IMR-90 (cell line): ENCODE results near the gene ALDH5A1. TPM values are rescaled to one million over a fixed set of nuclear protein-coding genes. Genes with fewer than 3 reads are reported as not detected.

Source experiments
- ATAC-seq: fragments of 200-7000 bp; cut with Tn5 transposase; 2 replicates; pipeline ENCODE4 v1.9.1; 2020; ENCODE audit warnings: low read depth, mild to moderate bottlenecking, moderate library complexity
- BruUV-seq: library from RNA; stranded (reverse); fragments of 400-500 nt; replicated peaks from 2 replicates; lab custom pipeline; 2021; lab: Mats Ljungman, UMichigan
- CTCF ChIA-PET: fragments of 300-600 bp; formaldehyde crosslinking; extraction: SDS; loops from one replicate; lab custom pipeline; 2021; ENCODE audit warnings: antibody characterized with exemption; lab: Yijun Ruan, JAX
- POLR2A ChIA-PET: fragments of 300-600 bp; sonication (Branson Sonifier 250); formaldehyde crosslinking; loops from one replicate; lab custom pipeline; 2022; ENCODE audit warnings: antibody characterized with exemption; ENCODE audit not compliant: unreplicated experiment; lab: Charles Lee
- DNase-seq: peaks from one replicate; pipeline ENCODE4 v3.0.0; 2013
- H2AFZ ChIP-seq: replicated peaks from 2 replicates; pipeline ENCODE3; 2013; ENCODE audit warnings: low read length, mild to moderate bottlenecking; ENCODE audit not compliant: poor library complexity
- H2AK5ac ChIP-seq: 2 replicates; pipeline ENCODE4 v1.6.1; 2013; ENCODE audit warnings: low read depth, low read length, inconsistent platforms
- H2AK9ac ChIP-seq: replicated peaks from 2 replicates; pipeline ENCODE3; 2013; ENCODE audit warnings: mild to moderate bottlenecking, low read depth, low read length, moderate library complexity; ENCODE audit not compliant: poor library complexity
- H2BK120ac ChIP-seq: 2 replicates; pipeline ENCODE4 v1.6.1; 2013; ENCODE audit warnings: low read depth, low read length, inconsistent platforms
- H2BK15ac ChIP-seq: 3 replicates; pipeline ENCODE4 v1.6.1; 2013; ENCODE audit warnings: low read depth, low read length, inconsistent platforms
- H2BK20ac ChIP-seq: 2 replicates; pipeline ENCODE4 v1.6.1; 2013; ENCODE audit warnings: low read depth, mild to moderate bottlenecking, inconsistent platforms, low read length, moderate library complexity
- H2BK5ac ChIP-seq: 2 replicates; pipeline ENCODE4 v1.6.1; 2013; ENCODE audit warnings: mild to moderate bottlenecking, low read depth, low read length, inconsistent platforms; ENCODE audit not compliant: poor library complexity, severe bottlenecking
- H3K14ac ChIP-seq: replicated peaks from 2 replicates; pipeline ENCODE4 v1.6.1; 2013; ENCODE audit warnings: low read depth, low read length, inconsistent platforms
- H3K18ac ChIP-seq: 2 replicates; pipeline ENCODE4 v1.6.1; 2013; ENCODE audit warnings: low read depth, low read length, control low read depth
- H3K23ac ChIP-seq: 2 replicates; pipeline ENCODE4 v1.6.1; 2013; ENCODE audit warnings: low read depth, low read length, inconsistent platforms
- H3K27ac ChIP-seq: 2 replicates; pipeline ENCODE4 v1.5.1; 2013; ENCODE audit warnings: mild to moderate bottlenecking, control low read depth, low read length; ENCODE audit not compliant: insufficient read depth
- H3K27me3 ChIP-seq: 2 replicates; pipeline ENCODE4 v1.6.1; 2013; ENCODE audit warnings: low read length; ENCODE audit not compliant: control insufficient read depth, insufficient read depth
- H3K36me3 ChIP-seq: 2 replicates; pipeline ENCODE4 v1.6.1; 2013; ENCODE audit warnings: low read length, mixed read lengths; ENCODE audit not compliant: control insufficient read depth, insufficient read depth
- H3K4ac ChIP-seq: 2 replicates; pipeline ENCODE4 v1.6.1; 2013; ENCODE audit warnings: low read depth, low read length, inconsistent platforms
- H3K4me1 ChIP-seq: 2 replicates; pipeline ENCODE4 v1.6.1; 2013; ENCODE audit warnings: low read length, mixed read lengths; ENCODE audit not compliant: control insufficient read depth, insufficient read depth
- H3K4me2 ChIP-seq: 2 replicates; pipeline ENCODE4 v1.6.1; 2013; ENCODE audit warnings: low read depth, mild to moderate bottlenecking, control low read depth, low read length, moderate library complexity
- H3K4me3 ChIP-seq: 2 replicates; pipeline ENCODE4 v1.5.1; 2013; ENCODE audit warnings: low read depth, mild to moderate bottlenecking, control low read depth, low read length, moderate library complexity; ENCODE audit not compliant: insufficient read depth
- H3K56ac ChIP-seq: 2 replicates; pipeline ENCODE4 v1.6.1; 2013; ENCODE audit warnings: low read length, inconsistent platforms; ENCODE audit not compliant: insufficient read depth; ENCODE audit errors: extremely low read depth
- H3K79me1 ChIP-seq, 2 experiments: 2 replicates each; pipeline ENCODE4 v1.6.1; 2013; ENCODE audit warnings: low read length in 2 of 2, inconsistent platforms in 1 of 2, low read depth in 1 of 2
- H3K9ac ChIP-seq: 2 replicates; pipeline ENCODE4 v1.6.1; 2013; ENCODE audit warnings: low read depth, low read length, control low read depth
- H3K9me1 ChIP-seq: 2 replicates; pipeline ENCODE4 v1.6.1; 2013; ENCODE audit warnings: low read length, inconsistent platforms; ENCODE audit not compliant: insufficient read depth
- H3K9me3 ChIP-seq: 2 replicates; pipeline ENCODE4 v1.6.1; 2013; ENCODE audit warnings: low read length; ENCODE audit not compliant: control insufficient read depth, insufficient read depth
- H4K20me1 ChIP-seq: 2 replicates; pipeline ENCODE4 v1.6.1; 2013; ENCODE audit warnings: low read length, inconsistent platforms; ENCODE audit not compliant: insufficient read depth
- H4K5ac ChIP-seq: 2 replicates; pipeline ENCODE4 v1.6.1; 2013; ENCODE audit warnings: mild to moderate bottlenecking, low read depth, low read length, control low read depth
- H4K8ac ChIP-seq, 2 experiments: 2 replicates each; pipeline ENCODE4 v1.6.1; 2013; ENCODE audit warnings: low read depth in 2 of 2, low read length in 2 of 2, control low read depth in 1 of 2, inconsistent platforms in 1 of 2
- H4K91ac ChIP-seq: 2 replicates; pipeline ENCODE4 v1.6.1; 2013; ENCODE audit warnings: low read depth, low read length, inconsistent platforms; ENCODE audit not compliant: insufficient read depth
- BHLHE40 ChIP-seq: fragments of 150-350 bp; IDR thresholded peaks from 2 replicates; pipeline ENCODE4 v1.6.1; 2016; ENCODE audit warnings: mild to moderate bottlenecking, low read depth, low read length
- CEBPB ChIP-seq: IDR thresholded peaks from 2 replicates; pipeline ENCODE4 v1.6.1; 2012; ENCODE audit warnings: low read depth, low read length, improper control_type of control experiment
- CHD1 ChIP-seq: IDR thresholded peaks from 2 replicates; pipeline ENCODE4 v1.6.1; 2012; ENCODE audit warnings: low read depth, low read length, improper control_type of control experiment
- CTCF ChIP-seq: conservative IDR thresholded peaks from 2 replicates; pipeline ENCODE4 v1.5.1; 2012; ENCODE audit warnings: mild to moderate bottlenecking, low read depth, low read length, improper control_type of control experiment
- FOS ChIP-seq: fragments of 150-350 bp; IDR thresholded peaks from 2 replicates; pipeline ENCODE4 v1.6.1; 2016; ENCODE audit warnings: low read depth, low read length
- MAFK ChIP-seq: IDR thresholded peaks from 2 replicates; pipeline ENCODE4 v1.6.1; 2012; ENCODE audit warnings: low read depth, low read length, improper control_type of control experiment
- MAZ ChIP-seq: IDR thresholded peaks from 2 replicates; pipeline ENCODE4 v1.6.1; 2012; ENCODE audit warnings: low read depth, mild to moderate bottlenecking, low read length, improper control_type of control experiment, moderate library complexity, borderline replicate concordance
- MXI1 ChIP-seq: IDR thresholded peaks from 2 replicates; pipeline ENCODE4 v1.6.1; 2012; ENCODE audit warnings: low read depth, mild to moderate bottlenecking, low read length, moderate library complexity, borderline replicate concordance
- NFE2L2 ChIP-seq: fragments of 150-350 bp; IDR thresholded peaks from 2 replicates; pipeline ENCODE4 v1.6.1; 2016; ENCODE audit warnings: low read depth, mild to moderate bottlenecking, low read length
- POLR2A ChIP-seq: IDR thresholded peaks from 2 replicates; pipeline ENCODE4 v1.6.1; 2012; ENCODE audit warnings: mild to moderate bottlenecking, low read depth, low read length
- RAD21 ChIP-seq: IDR thresholded peaks from 2 replicates; pipeline ENCODE4 v1.6.1; 2012; ENCODE audit warnings: low read length, improper control_type of control experiment
- RCOR1 ChIP-seq: IDR thresholded peaks from 2 replicates; pipeline ENCODE4 v1.6.1; 2012; ENCODE audit warnings: mild to moderate bottlenecking, low read length, improper control_type of control experiment; ENCODE audit not compliant: insufficient replicate concordance
- RFX5 ChIP-seq: IDR thresholded peaks from 2 replicates; pipeline ENCODE4 v1.8.0; 2012; ENCODE audit warnings: low read depth, mild to moderate bottlenecking, low read length, moderate library complexity
- SMC3 ChIP-seq: fragments of 150-350 bp; IDR thresholded peaks from 2 replicates; pipeline ENCODE4 v1.6.1; 2016; ENCODE audit warnings: low read depth, mild to moderate bottlenecking, antibody characterized with exemption, low read length, moderate library complexity
- USF2 ChIP-seq: fragments of 150-350 bp; IDR thresholded peaks from 2 replicates; pipeline ENCODE4 v1.6.1; 2017; ENCODE audit warnings: mild to moderate bottlenecking, antibody characterized with exemption, low read length, low read depth
- WGBS, 2 experiments: methylation state at CpG; one replicate each; pipeline versions ENCODE4 v1.1.5 to v1.1.7; 2013; ENCODE audit warnings: missing lambda C conversion rate in 2 of 2; ENCODE audit not compliant: insufficient read length in 1 of 2; ENCODE audit errors: extremely low coverage in 2 of 2; 5-methylcytosine and 5-hydroxymethylcytosine counted together
- dilution Hi-C: fragments of 300-500 bp; cut with HindIII; formaldehyde crosslinking; loops from one replicate; pipeline ENCODE4 v1.14.3; 2018; ENCODE audit warnings: low sequenced_read_pairs; ENCODE audit not compliant: unreplicated experiment
- in situ Hi-C: fragments of 300-500 bp; cut with MboI; formaldehyde crosslinking; loops from 3 replicates; pipeline ENCODE4 v1.14.3; 2019; ENCODE audit warnings: low sequenced_read_pairs, inconsistent platforms, mixed read lengths
- intact Hi-C: fragments of 100-400 bp; cut with micrococcal nuclease; formaldehyde crosslinking; loops from 2 replicates; pipeline ENCODE4 v1.10.0; 2022
- polyA plus RNA-seq, 3 experiments: library from polyadenylated mRNA; depleted of rRNA; stranded (reverse); fragments of >200 nt; gene quantifications; 2 replicates each; pipeline ENCODE4 v1.2.3, GENCODE V29; 2012; ENCODE audit warnings: low replicate concordance in 1 of 3
- total RNA-seq: library from RNA; depleted of rRNA; stranded (reverse); fragments of >200 nt; gene quantifications from 2 replicates; pipeline ENCODE4 v1.2.3, GENCODE V29; 2012
- TF ChIP-seq, protein P1 (sequence below): fragments of 150-350 bp; IDR thresholded peaks from 2 replicates; pipeline ENCODE4 v1.6.1; 2016; ENCODE audit warnings: low read depth, mild to moderate bottlenecking, low read length, moderate library complexity, borderline replicate concordance

The ALDH5A1 gene
- total and polyA plus RNA-seq, 2 of the 4 experiments (the other 2 are of a cell fraction) = 0.36 to 0.48 TPM

GRCh38 chr6:24571361-24571760 is 76.6 kb downstream of the ALDH5A1 start:
- Histone ChIP-seq H3K9me1 (no peaks in the 10 kb centered on the region), H2AK5ac (no peak overlapping the region), H3K27me3 (peaks cover 18% of the 10 kb centered on the region), H3K18ac (no peak overlapping the region), H4K5ac (no peak overlapping the region), H2AFZ (no peak overlapping the region), H3K27ac (no peak overlapping the region), H2AK9ac (no peak overlapping the region), H2BK5ac (no peak overlapping the region), H2BK15ac (no peak overlapping the region), H3K56ac (no peak overlapping the region), H4K8ac (no peak overlapping the region), H3K23ac (no peak overlapping the region), H2BK20ac (no peak overlapping the region), H3K4me2 (no peak overlapping the region), H3K36me3 (no peaks in the 10 kb centered on the region), H2BK120ac (no peak overlapping the region), H3K4ac (no peak overlapping the region), H3K9ac (no peak overlapping the region), H3K4me3 (no peak overlapping the region), H3K79me1 (no peaks in the 10 kb centered on the region), H3K9me3 (no peaks in the 10 kb centered on the region), H3K14ac (no peak overlapping the region), H4K20me1 (no peaks in the 10 kb centered on the region), H3K4me1 (no peaks in the 10 kb centered on the region), H4K91ac (no peak overlapping the region)
- POLR2A ChIA-PET = no interaction called here
- 79% methylated on average over 4 of the region's 6 CpGs; no CpG with 5 or more reads in 1 of the 2 experiments for WGBS, 2 experiments
- BruUV-seq = no TSS peak
- dilution Hi-C loops (no loop called here), in situ Hi-C loops (no loop called here), intact Hi-C loops (no loop called here)
- CTCF ChIA-PET = interaction anchor here (1.0 kb wide), 1 partner anchor 10 kb away, joined by 4 read pairs; no protein-coding TSS in a partner anchor
- DNase-seq (no peak), ATAC-seq (no peak)
- TF ChIP-seq RCOR1 (no peak), POLR2A (no peak), SMC3 (no peak), USF2 (no peak), BHLHE40 (no peak), FOS (no peak), NFE2L2 (no peak), RAD21 (no peak), RFX5 (no peak), MXI1 (no peak), CTCF (no peak), MAFK (no peak), CEBPB (no peak), CHD1 (no peak), MAZ (no peak)
- TF ChIP-seq, protein P1, sequence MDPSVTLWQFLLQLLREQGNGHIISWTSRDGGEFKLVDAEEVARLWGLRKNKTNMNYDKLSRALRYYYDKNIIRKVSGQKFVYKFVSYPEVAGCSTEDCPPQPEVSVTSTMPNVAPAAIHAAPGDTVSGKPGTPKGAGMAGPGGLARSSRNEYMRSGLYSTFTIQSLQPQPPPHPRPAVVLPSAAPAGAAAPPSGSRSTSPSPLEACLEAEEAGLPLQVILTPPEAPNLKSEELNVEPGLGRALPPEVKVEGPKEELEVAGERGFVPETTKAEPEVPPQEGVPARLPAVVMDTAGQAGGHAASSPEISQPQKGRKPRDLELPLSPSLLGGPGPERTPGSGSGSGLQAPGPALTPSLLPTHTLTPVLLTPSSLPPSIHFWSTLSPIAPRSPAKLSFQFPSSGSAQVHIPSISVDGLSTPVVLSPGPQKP = no peak
